Gastroesophageal sphincter (tissue), 3 donors: ENCODE results near the gene CFAP45.

ENCODE experiments used
- POLR2A ChIP-seq, 2 donors: fragments of 450-650 bp; IDR thresholded peaks; one replicate each; pipeline ENCODE4 v1.6.1; 2017; ENCODE audit warnings: antibody characterized with exemption in 2 of 2, mild to moderate bottlenecking in 2 of 2, moderate library complexity in 1 of 2
- TF ChIP-seq, protein P1 (sequence below), 4 experiments: fragments of 200-600 bp in 2 of 4; fragments of 450-650 bp in 2 of 4; sonication (generic) in 1 of 4; IDR thresholded peaks; one replicate each; pipeline ENCODE4 v1.5.1; 2017 to 2019; ENCODE audit warnings: antibody characterized with exemption in 4 of 4, mild to moderate bottlenecking in 2 of 4, moderate library complexity in 2 of 4

- TF ChIP-seq, protein P1, sequence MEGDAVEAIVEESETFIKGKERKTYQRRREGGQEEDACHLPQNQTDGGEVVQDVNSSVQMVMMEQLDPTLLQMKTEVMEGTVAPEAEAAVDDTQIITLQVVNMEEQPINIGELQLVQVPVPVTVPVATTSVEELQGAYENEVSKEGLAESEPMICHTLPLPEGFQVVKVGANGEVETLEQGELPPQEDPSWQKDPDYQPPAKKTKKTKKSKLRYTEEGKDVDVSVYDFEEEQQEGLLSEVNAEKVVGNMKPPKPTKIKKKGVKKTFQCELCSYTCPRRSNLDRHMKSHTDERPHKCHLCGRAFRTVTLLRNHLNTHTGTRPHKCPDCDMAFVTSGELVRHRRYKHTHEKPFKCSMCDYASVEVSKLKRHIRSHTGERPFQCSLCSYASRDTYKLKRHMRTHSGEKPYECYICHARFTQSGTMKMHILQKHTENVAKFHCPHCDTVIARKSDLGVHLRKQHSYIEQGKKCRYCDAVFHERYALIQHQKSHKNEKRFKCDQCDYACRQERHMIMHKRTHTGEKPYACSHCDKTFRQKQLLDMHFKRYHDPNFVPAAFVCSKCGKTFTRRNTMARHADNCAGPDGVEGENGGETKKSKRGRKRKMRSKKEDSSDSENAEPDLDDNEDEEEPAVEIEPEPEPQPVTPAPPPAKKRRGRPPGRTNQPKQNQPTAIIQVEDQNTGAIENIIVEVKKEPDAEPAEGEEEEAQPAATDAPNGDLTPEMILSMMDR (IDR thresholded peaks at IDR 0.05): no peak
- TF ChIP-seq POLR2A (IDR thresholded peaks at IDR 0.05): no peak
These were observed 54.0 kb downstream of the CFAP45 start for GRCh38 chr1:159845751-159846629.
